Activated CD4-positive, alpha-beta T cell treated with anti-CD3 and anti-CD28 coated beads, Interleukin-2, amount 50 U/mL, for 1 hour (primary cell): Measurements from ENCODE around the gene FRK.

Source experiments
- DNase-seq: peaks from one replicate; pipeline ENCODE4 v3.0.0-alpha.2; 2020

FRK gene

DNA sequence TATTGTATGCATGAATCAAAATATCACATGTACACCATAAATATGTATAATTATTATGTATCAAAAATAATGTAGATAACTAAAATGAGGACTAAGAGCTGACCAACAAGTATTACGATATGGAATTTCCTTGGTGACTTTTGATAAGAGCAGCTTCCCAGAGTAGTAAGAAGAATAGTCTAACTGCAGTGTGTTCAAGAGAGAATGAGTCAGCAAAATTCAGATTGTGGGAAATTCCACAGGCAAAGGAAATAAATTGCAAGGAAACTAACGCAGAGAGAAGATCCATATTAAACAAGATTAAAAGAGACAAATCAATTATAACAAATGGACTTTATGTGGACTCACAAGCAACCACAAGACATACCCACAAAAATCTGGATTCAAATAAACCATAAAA lies 26.4 kb downstream of the FRK start:
- DNase-seq: no peak

- DNase-seq: no peak
Measured at GRCh38 chr6:116033687-116034303, 26.9 kb downstream of the FRK start.

DNA sequence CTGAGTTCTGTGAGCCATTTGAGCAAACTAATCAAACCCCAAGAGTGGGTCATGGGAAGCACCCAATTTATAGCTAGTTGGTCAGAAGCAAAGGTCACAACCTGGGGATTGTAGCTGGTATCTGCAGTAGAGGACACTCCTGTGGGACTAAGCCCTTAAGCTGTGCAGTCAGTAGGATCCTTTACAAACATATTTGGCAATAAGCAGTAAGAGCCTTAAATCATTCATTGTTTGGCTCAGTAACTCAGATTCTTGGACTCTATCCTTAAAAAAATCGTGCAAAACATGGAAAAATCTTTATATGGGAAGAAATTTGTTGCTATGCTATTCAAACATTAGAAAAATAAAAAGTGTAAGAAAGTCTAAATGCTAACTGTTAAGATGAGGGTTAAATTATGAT lies 29.9 kb downstream of the FRK start:
- no peak for DNase-seq

DNA sequence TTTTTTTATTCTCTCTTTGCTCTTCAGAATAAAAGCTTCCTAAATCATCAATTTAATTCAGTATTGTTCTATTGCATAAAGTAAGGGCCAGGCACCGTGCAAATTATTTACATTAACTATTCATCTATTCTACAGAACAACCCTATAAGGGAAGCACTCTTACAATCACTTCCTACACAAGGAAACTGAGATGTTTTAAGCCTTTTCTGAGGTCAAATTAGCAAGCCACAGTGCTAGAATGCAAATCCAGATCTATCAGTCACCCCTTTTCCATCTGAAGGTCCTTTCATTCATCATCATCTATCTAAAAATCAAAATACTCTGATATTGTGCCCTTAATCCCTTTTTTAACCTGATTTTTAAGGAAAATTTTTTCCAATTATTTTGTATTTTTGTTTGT lies 31.2 kb downstream of the FRK start:
- no peak for DNase-seq

DNA sequence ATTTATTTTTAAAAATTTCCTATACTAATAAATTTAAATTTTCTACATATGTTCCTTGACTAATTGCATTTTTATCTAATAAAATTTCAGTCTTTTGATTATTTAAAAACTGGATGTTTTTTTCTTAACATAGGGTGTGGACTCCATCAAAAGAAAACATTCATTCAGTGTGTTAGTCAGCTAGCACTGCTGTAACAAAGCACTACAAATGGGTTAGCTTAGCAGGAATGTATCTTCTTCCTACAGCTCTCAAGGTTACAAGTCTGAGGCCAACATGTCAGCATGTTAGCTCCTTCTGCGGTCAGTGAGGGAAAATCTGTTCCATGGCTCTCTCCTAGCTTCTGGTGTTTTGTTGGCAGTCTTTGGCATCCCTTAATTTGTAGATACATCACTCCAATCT lies 32.5 kb downstream of the FRK start:
- no peak for DNase-seq

DNA sequence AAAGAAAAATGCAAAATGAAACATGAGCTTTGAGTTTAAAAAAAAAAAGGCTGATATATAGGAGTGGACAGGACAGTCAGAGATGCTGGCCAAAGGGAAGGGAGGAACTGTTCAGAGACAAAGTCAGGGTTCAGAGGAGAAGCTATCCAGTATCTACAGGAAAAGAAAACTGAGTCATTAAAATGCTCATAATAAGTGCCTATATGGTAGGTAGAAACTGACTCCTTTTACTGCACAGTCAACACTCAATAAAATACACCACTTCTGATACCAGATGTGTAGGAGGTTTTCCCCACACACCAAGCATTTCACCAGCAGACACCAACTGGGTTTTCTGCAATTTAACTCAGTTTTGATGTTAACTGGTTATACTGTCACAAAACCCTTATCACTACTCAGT lies 32.9 kb downstream of the FRK start:
- DNase-seq: no peak

DNA sequence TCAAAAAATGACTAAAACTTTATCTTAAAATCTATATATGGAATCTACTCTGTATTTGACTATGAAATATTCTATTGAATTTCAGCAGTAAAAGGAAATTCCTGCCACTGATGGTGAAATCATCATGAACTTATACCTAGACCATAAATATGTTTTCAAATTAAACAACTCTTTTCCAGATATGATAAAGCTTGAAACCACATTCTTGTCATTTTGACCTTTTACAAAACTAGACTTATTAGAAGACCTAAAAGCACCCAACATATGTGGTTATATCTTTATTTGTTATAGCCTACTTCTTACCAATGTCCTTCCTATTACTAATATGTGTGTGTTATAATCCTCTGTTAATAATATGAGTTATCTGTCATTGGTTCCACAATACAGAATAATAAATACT lies 35.3 kb downstream of the FRK start:
- DNase-seq: no peak

DNA sequence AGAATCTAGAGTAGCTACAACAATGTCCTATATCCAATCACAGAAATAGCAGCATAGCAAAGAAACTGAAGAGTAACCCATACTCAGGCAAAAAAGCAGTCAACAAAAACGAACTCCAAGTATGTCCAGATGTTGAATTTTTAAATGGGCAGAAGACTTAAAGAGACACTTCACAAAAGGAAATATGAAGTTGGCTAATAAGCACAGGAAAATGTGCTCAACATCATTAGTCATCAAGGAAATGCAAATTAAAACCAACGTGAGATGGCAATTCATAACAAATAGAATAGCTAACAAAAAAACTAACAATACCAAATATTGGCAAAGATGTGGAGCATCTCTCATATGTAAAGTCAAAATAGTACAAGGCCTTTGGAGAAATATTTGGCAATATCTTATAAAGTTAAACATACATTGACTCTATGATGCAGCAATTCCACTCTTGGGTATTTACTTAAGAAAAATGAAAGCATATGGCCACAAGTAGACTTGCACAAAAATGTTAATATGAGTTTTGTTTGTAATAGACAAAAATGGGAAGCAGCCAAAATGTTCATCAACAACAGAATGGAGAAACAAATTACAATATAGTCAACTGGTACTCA lies 37.7 kb downstream of the FRK start:
- DNase-seq: no peak

DNA sequence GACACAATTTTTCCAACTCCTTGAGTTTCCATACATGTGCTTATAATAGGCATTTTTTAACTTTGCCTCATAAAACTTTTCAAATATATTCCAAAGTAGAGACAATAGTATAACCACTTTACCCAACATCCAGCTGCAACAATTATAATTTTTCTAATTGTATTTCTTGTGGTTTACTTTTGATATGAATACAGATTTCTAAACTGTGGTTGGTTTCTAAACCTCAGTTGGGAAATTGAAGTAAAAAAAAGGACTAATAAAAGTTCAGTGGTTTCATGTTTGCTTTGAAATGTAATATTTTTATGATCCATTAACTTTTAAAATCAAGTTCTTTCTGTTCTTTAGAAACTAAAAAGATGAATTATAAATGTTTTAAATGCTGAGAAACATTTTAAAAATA lies 40.0 kb downstream of the FRK start:
- no peak for DNase-seq

DNA sequence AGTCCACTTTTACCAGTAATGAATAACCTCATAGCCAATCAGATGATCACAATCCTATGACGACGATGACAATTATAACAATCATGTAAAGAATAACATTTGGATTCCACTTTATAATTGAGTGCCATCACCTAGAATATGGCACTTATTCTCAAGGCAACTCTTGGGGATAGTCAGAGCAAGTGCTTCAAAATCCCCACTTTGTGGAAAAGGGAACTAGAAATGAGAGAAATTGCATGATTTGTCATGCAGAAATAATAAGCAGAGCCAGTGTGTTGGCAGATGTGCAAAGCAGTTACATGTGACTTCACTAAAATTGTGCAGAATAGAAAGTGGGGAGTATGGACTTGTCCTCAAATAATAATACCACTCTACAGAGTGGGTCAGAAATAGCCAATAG lies 41.3 kb downstream of the FRK start:
- DNase-seq: no peak

DNA sequence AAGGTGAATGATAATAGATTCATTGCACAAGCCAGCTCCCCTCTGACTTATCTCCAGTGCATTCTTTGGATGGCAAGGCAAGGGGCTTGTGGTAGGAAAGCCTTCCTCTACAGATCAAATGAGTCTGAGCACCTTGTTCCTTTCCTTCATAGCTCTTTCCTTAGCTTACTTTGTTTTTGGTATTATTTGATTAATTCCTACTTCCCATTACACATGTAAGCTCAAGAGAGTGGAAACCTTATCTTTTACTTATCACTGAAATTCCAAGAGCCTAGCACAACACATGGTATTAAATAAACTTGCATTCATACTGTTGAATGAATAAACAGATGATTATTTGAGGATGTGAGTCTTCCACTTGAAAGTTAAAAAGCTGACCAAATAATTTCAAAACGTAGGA lies 41.7 kb downstream of the FRK start:
- no peak for DNase-seq

DNA sequence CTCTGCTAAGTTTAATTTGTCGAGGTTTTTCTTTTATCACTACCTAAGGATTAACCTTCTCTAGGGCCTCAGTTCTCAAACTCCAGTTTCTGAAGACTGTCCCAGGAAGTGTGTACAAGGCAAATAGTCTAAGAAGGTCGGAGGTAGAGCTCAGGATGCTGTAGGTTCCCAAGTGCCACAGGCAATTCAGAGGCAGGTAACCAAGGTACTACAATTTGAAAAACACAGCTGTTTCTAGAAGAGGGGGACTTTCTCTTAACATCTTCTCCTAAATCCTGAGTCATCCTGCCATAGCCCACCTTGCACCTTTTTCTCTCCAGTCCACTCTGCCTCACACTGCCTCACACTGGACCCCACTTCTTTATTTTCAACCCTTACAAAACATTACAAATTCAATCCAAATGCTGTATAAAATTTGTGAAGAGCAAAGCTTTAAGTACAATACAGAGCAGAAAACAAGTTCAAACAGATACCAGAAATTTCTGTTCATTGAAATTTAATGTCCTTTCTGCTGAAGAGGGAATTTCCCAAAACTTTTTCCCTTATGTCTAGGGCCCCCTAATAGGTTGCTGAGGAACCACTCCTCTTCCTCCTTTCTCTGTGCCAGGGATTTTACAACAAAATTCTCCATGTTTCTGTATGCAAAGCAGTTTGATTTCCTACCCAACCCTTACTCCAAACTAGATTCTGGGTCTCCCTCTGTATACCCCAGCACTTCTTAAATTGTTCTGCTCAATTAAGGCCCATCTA lies 43.0 kb downstream of the FRK start:
- DNase-seq: no peak

DNA sequence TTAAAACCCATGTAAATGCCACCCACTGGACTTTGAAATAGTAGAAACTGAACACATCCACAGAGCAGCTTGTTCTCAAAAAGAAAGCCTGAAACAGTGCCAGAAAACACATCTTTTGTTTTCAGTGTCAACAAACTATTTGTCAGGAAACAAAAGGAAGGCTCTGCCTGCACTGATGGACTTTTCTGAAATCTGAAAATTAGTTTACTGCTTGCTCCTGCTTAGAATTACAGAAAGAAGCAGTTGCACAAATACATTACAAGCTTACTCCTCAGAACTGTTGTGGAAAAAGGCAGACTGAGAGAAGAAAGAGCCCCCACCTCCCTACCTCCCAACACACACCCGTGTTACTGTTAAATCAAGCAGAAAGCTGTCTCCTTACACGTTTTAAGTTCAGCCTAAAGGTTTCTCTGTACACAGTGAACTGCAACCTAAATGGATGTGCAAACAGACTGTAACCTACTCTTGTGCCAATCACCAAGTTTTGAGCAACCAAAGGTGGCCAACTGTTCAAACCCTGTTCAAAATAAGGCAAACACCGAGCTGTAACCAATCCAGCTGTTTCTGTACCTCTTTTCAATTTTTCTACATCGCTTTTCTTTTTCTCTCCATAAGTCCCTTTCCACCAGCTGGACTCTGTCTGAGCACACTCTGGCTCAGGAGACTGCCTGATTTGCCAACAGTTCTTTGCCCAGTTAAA lies 43.7 kb downstream of the FRK start:
- no peak for DNase-seq

GRCh38 chr6:116015983-116016382 lies 44.7 kb downstream of the FRK start:
- DNase-seq: no peak

DNA sequence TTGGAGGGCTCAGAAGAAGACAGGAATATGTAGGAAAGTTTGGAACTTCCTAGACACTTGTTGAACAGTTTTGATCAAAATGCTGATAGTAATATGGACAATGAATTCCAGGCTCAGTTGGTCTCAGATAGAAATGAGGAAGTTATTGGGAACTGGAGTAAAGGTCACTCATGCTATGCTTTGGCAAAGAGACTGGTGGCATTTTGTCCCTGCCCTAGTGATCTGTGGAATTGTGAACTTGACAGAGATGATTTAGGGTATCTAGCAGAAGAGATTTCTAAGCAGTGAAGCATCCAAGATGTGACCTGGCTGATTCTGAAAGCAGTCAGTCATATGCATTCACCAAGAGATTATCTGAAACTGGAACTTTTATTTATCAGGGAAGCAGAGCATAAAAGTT lies 45.1 kb downstream of the FRK start:
- DNase-seq: no peak

DNA sequence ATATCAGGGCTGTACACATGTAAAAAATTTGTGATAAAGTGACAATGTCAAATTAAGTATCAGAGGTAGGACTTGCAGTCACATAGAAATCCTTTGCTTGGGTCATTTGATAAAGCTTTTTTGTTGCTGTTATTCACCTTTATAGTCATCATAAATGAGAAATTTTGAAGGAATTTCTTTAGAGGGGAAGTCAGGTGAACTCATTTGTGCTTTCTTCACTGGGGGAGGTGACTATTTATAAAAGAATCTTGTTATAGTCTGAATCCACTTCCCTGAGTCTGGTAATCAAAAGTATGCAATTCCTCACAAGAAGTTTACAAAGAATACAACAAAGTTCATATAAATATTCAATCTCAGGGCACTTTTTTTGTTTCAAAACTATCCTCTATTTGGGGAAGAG lies 47.7 kb downstream of the FRK start:
- DNase-seq: no peak

GRCh38 chr6:116012471-116012949 lies 48.2 kb downstream of the FRK start:
- no peak for DNase-seq

- DNase-seq: no peak
Measured at GRCh38 chr6:116011520-116011919, 49.2 kb downstream of the FRK start.

DNA sequence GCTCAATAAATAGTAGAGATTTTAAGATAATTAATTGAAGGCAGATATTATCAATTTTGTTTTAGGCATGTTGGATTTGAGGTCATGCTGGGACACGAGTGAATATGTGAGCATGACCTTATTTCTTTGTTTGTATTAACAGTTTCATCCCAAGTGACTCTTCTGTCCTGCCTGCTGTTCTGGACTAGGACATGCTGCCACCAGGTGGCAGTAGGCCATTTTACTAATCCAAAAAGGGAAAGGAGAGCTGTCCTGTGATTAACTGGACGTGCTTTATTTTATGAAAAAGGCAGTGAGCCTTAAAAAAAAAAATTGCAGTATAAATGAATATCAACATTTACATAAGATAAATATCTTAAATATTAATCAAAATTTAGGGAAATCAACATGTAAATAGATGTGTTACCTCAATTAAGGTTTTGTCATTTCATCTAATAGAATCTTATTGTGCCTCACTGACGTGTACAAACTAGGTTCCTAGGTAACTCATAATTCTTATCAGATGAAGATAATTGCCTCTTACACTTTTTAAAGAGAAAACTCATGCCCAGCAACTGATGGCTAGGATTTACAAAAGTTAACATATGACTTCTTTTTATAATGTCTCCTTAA lies 49.8 kb downstream of the FRK start:
- peak; percentile 42 for DNase-seq

DNA sequence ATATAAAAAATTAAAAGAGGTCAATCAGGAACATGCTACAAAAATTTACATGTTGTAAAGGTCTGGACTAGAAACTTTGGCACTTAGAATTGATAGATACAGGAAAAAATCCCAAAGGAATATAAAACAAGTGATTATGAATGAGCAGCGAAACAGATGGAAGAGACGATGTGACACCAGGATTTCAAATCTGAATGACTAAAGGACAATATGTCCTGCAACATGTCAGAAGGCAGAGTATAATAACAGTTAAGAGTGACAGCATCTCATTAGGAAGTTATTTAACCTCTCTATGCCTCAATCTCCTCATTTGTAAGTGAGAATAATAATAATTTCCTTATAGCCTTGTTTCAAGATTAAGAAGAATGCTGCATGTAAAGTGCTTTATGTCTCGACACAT lies 50.3 kb downstream of the FRK start:
- no peak for DNase-seq

- no peak for DNase-seq
Measured at GRCh38 chr6:116008470-116009243, 52.0 kb downstream of the FRK start.
